Astrocyte (in vitro differentiated cells and primary cell): Measurements from ENCODE around the gene WNT3. TPM values are rescaled to one million over a fixed set of nuclear protein-coding genes. Genes with fewer than 3 reads are reported as not detected.

Source experiments
- DNase-seq: peaks from one replicate; pipeline ENCODE4 v3.0.0-alpha.2; 2010; ENCODE audit warnings: low read depth
- FAIRE-seq: peaks from 2 replicates; lab custom pipeline; 2011; peaks lifted over from hg19 to GRCh38; lab: Jason Lieb, UNC
- H2AFZ ChIP-seq: 2 replicates; pipeline ENCODE4 v1.6.0; 2012; ENCODE audit warnings: low read depth, low read length, inconsistent platforms
- H3K27ac ChIP-seq: 2 replicates; pipeline ENCODE4 v1.5.1; 2011; ENCODE audit warnings: low read depth, low read length, inconsistent platforms
- H3K27me3 ChIP-seq: 2 replicates; pipeline ENCODE4 v1.6.0; 2011; ENCODE audit warnings: low read length, inconsistent platforms; ENCODE audit not compliant: insufficient read depth
- H3K36me3 ChIP-seq: 2 replicates; pipeline ENCODE4 v1.5.1; 2011; ENCODE audit warnings: low read length, inconsistent platforms; ENCODE audit not compliant: insufficient read depth
- H3K4me1 ChIP-seq: 2 replicates; pipeline ENCODE4 v1.5.1; 2011; ENCODE audit warnings: low read length, inconsistent platforms; ENCODE audit not compliant: insufficient read depth
- H3K4me2 ChIP-seq: 2 replicates; pipeline ENCODE4 v1.6.0; 2012; ENCODE audit warnings: low read length, inconsistent platforms
- H3K4me3 ChIP-seq: 2 replicates; pipeline ENCODE4 v1.5.1; 2011; ENCODE audit warnings: low read depth, mild to moderate bottlenecking, low read length, inconsistent platforms; ENCODE audit not compliant: insufficient read depth
- H3K79me2 ChIP-seq: 2 replicates; pipeline ENCODE4 v1.6.0; 2012; ENCODE audit warnings: mild to moderate bottlenecking, low read length, inconsistent platforms; ENCODE audit not compliant: insufficient read depth
- H3K9ac ChIP-seq: 2 replicates; pipeline ENCODE4 v1.6.0; 2012; ENCODE audit warnings: mild to moderate bottlenecking, low read length, inconsistent platforms
- H3K9me3 ChIP-seq: 2 replicates; pipeline ENCODE4 v1.5.1; 2012; ENCODE audit warnings: low read depth, mild to moderate bottlenecking, low read length, inconsistent platforms; ENCODE audit not compliant: insufficient read depth
- H4K20me1 ChIP-seq: 2 replicates; pipeline ENCODE4 v1.6.0; 2012; ENCODE audit warnings: low read length, inconsistent platforms; ENCODE audit not compliant: insufficient read depth
- H3K27ac Mint-ChIP-seq: one replicate; pipeline ENCODE4 v1.8.0; 2021; ENCODE audit warnings: mild to moderate bottlenecking, mixed read lengths; ENCODE audit not compliant: unreplicated experiment
- H3K27me3 Mint-ChIP-seq: one replicate; pipeline ENCODE4 v1.8.0; 2021; ENCODE audit warnings: low read depth, mixed read lengths; ENCODE audit not compliant: unreplicated experiment
- H3K36me3 Mint-ChIP-seq: one replicate; pipeline ENCODE4 v1.8.0; 2021; ENCODE audit warnings: low read depth, mixed read lengths; ENCODE audit not compliant: unreplicated experiment
- H3K4me1 Mint-ChIP-seq: one replicate; pipeline ENCODE4 v1.8.0; 2021; ENCODE audit warnings: low read depth, mixed read lengths; ENCODE audit not compliant: unreplicated experiment
- H3K4me3 Mint-ChIP-seq: one replicate; pipeline ENCODE4 v1.8.0; 2021; ENCODE audit warnings: mild to moderate bottlenecking, moderate library complexity, mixed read lengths; ENCODE audit not compliant: unreplicated experiment
- H3K9me3 Mint-ChIP-seq: one replicate; pipeline ENCODE4 v1.8.0; 2021; ENCODE audit warnings: mild to moderate bottlenecking, mixed read lengths; ENCODE audit not compliant: unreplicated experiment
- CTCF ChIP-seq: IDR thresholded peaks from 2 replicates; pipeline ENCODE4 v1.5.1; 2011; ENCODE audit warnings: low read depth, mild to moderate bottlenecking, inconsistent platforms, low read length, moderate library complexity; ENCODE audit not compliant: insufficient read depth
- EZH2 ChIP-seq: IDR thresholded peaks from 2 replicates; pipeline ENCODE4 v1.6.1; 2012; ENCODE audit warnings: mild to moderate bottlenecking, low read length, inconsistent platforms; ENCODE audit not compliant: insufficient read depth
- total RNA-seq: library from RNA; stranded (reverse); gene quantifications from 2 replicates; pipeline ENCODE4 v1.2.1, GENCODE V29; 2021

WNT3 gene
- total RNA-seq, 1 donor from 2014 or later: 2.4 TPM

- Histone ChIP-seq H3K4me3 (no peak overlapping the region), H3K79me2 (no peaks in the 10 kb centered on the region), H2AFZ (no peak overlapping the region), H4K20me1 (no peaks in the 10 kb centered on the region), H3K27ac (no peak overlapping the region), H3K4me1 (no peaks in the 10 kb centered on the region), H3K4me2 (no peak overlapping the region), H3K36me3 (no peaks in the 10 kb centered on the region), H3K9me3 (no peaks in the 10 kb centered on the region), H3K9ac (no peak overlapping the region), H3K27me3 (peaks cover 5% of the 10 kb centered on the region)
- Mint-ChIP-seq H3K36me3 (no peaks in the 10 kb centered on the region), H3K4me1 (no peaks in the 10 kb centered on the region), H3K27me3 (peaks cover 34% of the 10 kb centered on the region), H3K4me3 (no peak overlapping the region), H3K27ac (no peak overlapping the region), H3K9me3 (peaks cover 3% of the 10 kb centered on the region)
- FAIRE-seq (no peak), DNase-seq (no peak)
- TF ChIP-seq EZH2 (no peak), CTCF (no peak)
Measured at GRCh38 chr17:46800573-46800972, 17.9 kb downstream of the WNT3 start.

GRCh38 chr17:46796956-46797530, 21.4 kb downstream of the WNT3 start:
- Histone ChIP-seq H2AFZ (no peak overlapping the region), H3K4me3 (no peak overlapping the region), H4K20me1 (no peaks in the 10 kb centered on the region), H3K79me2 (no peaks in the 10 kb centered on the region), H3K4me2 (no peak overlapping the region), H3K27me3 (peaks cover 9% of the 10 kb centered on the region), H3K27ac (no peak overlapping the region), H3K36me3 (no peaks in the 10 kb centered on the region), H3K9me3 (no peaks in the 10 kb centered on the region), H3K4me1 (peaks cover 4% of the 10 kb centered on the region), H3K9ac (no peak overlapping the region)
- Mint-ChIP-seq H3K27me3 (peaks cover 37% of the 10 kb centered on the region), H3K9me3 (no peaks in the 10 kb centered on the region), H3K4me1 (no peaks in the 10 kb centered on the region), H3K27ac (no peak overlapping the region), H3K36me3 (no peaks in the 10 kb centered on the region), H3K4me3 (no peak overlapping the region)
- DNase-seq (no peak), FAIRE-seq (no peak)
- TF ChIP-seq CTCF: no peak
- no peak for TF ChIP-seq EZH2

DNA sequence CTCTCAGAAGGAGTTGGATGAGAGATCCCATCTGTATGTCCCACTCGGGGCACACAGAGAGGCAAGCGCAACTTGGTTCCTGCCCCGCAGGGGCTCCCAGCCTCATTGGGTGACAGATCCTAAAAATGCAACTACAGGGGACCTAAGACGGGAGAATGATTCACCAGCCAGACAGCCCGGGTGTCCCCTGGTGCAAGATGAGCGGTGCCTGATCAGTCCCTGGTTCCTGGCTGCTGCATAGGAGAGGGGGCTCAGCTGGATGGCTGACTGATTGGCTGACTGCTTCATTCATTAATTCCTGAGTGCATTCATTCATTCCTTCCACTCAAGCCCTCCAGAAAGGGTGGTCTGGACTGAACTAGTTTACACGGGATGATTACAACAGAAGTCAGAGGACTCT, 22.0 kb downstream of the WNT3 start:
- H3K9ac ChIP-seq: no peak overlapping the region
- no peak overlapping the region for H3K27ac Mint-ChIP-seq
- no peaks in the 10 kb centered on the region for H3K9me3 Mint-ChIP-seq
- H3K27me3 ChIP-seq: peaks cover 9% of the 10 kb centered on the region
- TF ChIP-seq CTCF (no peak), EZH2 (no peak)
- no peak overlapping the region for H3K4me2 ChIP-seq
- peaks cover 41% of the 10 kb centered on the region for H3K27me3 Mint-ChIP-seq
- no peak for DNase-seq
- H3K4me1 Mint-ChIP-seq: no peaks in the 10 kb centered on the region
- FAIRE-seq: no peak
- no peaks in the 10 kb centered on the region for H3K9me3 ChIP-seq
- no peaks in the 10 kb centered on the region for H3K36me3 ChIP-seq
- no peaks in the 10 kb centered on the region for H3K79me2 ChIP-seq
- H3K27ac ChIP-seq: no peak overlapping the region
- H3K36me3 Mint-ChIP-seq: no peaks in the 10 kb centered on the region
- H4K20me1 ChIP-seq: no peaks in the 10 kb centered on the region
- no peak overlapping the region for H3K4me3 Mint-ChIP-seq
- no peak overlapping the region for H2AFZ ChIP-seq
- peaks cover 4% of the 10 kb centered on the region for H3K4me1 ChIP-seq
- H3K4me3 ChIP-seq: no peak overlapping the region
